ENCODE results near the gene SEMA3C.

SEMA3C gene

GRCh38 chr7:80895056-80895455, 23.8 kb downstream of the SEMA3C start:
- H3K9ac ChIP-seq: no peak overlapping the region
- no peak overlapping the region for H3K4me3 ChIP-seq (ENCODE audit: low read depth, low read length)
- H3K9me3 ChIP-seq (ENCODE audit: control insufficient read depth, low read length): no peaks in the 10 kb centered on the region
- H2AFZ ChIP-seq: no peak overlapping the region
- no peaks in the 10 kb centered on the region for H3K36me3 ChIP-seq (ENCODE audit: control insufficient read depth, insufficient read depth, low read length)
- H3K4me2 ChIP-seq (ENCODE audit: low read length): no peak overlapping the region
- no peaks in the 10 kb centered on the region for H3K4me1 ChIP-seq
- H3K79me2 ChIP-seq: no peaks in the 10 kb centered on the region
- no peak for TF ChIP-seq CTCF (IDR thresholded peaks at IDR 0.05)
- H3K27ac ChIP-seq: no peak overlapping the region
- H3K27me3 ChIP-seq (ENCODE audit: control insufficient read depth, insufficient read depth, low read length): no peaks in the 10 kb centered on the region

- Histone ChIP-seq H3K9ac (no peak overlapping the region), H3K4me2 (ENCODE audit: low read length) (no peak overlapping the region), H3K4me1 (no peaks in the 10 kb centered on the region), H2AFZ (no peak overlapping the region), H3K27me3 (ENCODE audit: control insufficient read depth, insufficient read depth, low read length) (no peaks in the 10 kb centered on the region), H3K4me3 (ENCODE audit: low read depth, low read length) (no peak overlapping the region), H3K27ac (no peak overlapping the region), H3K9me3 (ENCODE audit: control insufficient read depth, low read length) (no peaks in the 10 kb centered on the region), H3K79me2 (no peaks in the 10 kb centered on the region), H3K36me3 (ENCODE audit: control insufficient read depth, insufficient read depth, low read length) (no peaks in the 10 kb centered on the region)
- TF ChIP-seq CTCF (IDR thresholded peaks at IDR 0.05): no peak
Measured at GRCh38 chr7:80891259-80891544, 27.6 kb downstream of the SEMA3C start.

- no peak for TF ChIP-seq CTCF (IDR thresholded peaks at IDR 0.05)
- H2AFZ ChIP-seq: no peak overlapping the region
- no peak overlapping the region for H3K9ac ChIP-seq
- H3K36me3 ChIP-seq (ENCODE audit: control insufficient read depth, insufficient read depth, low read length): no peaks in the 10 kb centered on the region
- no peaks in the 10 kb centered on the region for H3K79me2 ChIP-seq
- no peak overlapping the region for H3K27ac ChIP-seq
- no peak overlapping the region for H3K4me2 ChIP-seq (ENCODE audit: low read length)
- H3K4me1 ChIP-seq: no peaks in the 10 kb centered on the region
- H3K4me3 ChIP-seq (ENCODE audit: low read depth, low read length): no peak overlapping the region
- H3K27me3 ChIP-seq (ENCODE audit: control insufficient read depth, insufficient read depth, low read length): no peaks in the 10 kb centered on the region
- H3K9me3 ChIP-seq (ENCODE audit: control insufficient read depth, low read length): no peaks in the 10 kb centered on the region
Measured at GRCh38 chr7:80890426-80891258, 28.2 kb downstream of the SEMA3C start.

- no peak for TF ChIP-seq CTCF (IDR thresholded peaks at IDR 0.05)
- Histone ChIP-seq H3K4me2 (ENCODE audit: low read length) (no peak overlapping the region), H2AFZ (no peak overlapping the region), H3K9me3 (ENCODE audit: control insufficient read depth, low read length) (no peaks in the 10 kb centered on the region), H3K27ac (no peak overlapping the region), H3K79me2 (no peaks in the 10 kb centered on the region), H3K27me3 (ENCODE audit: control insufficient read depth, insufficient read depth, low read length) (no peaks in the 10 kb centered on the region), H3K4me1 (no peaks in the 10 kb centered on the region), H3K36me3 (ENCODE audit: control insufficient read depth, insufficient read depth, low read length) (no peaks in the 10 kb centered on the region), H3K9ac (no peak overlapping the region), H3K4me3 (ENCODE audit: low read depth, low read length) (no peak overlapping the region)
Measured at GRCh38 chr7:80889525-80889924, 29.3 kb downstream of the SEMA3C start.

- H3K4me1 ChIP-seq: no peaks in the 10 kb centered on the region
- H3K36me3 ChIP-seq (ENCODE audit: control insufficient read depth, insufficient read depth, low read length): no peaks in the 10 kb centered on the region
- no peak overlapping the region for H3K27ac ChIP-seq
- no peak overlapping the region for H3K9ac ChIP-seq
- H3K27me3 ChIP-seq (ENCODE audit: control insufficient read depth, insufficient read depth, low read length): no peaks in the 10 kb centered on the region
- H3K9me3 ChIP-seq (ENCODE audit: control insufficient read depth, low read length): no peaks in the 10 kb centered on the region
- no peak overlapping the region for H3K4me3 ChIP-seq (ENCODE audit: low read depth, low read length)
- H2AFZ ChIP-seq: no peak overlapping the region
- no peak for TF ChIP-seq CTCF (IDR thresholded peaks at IDR 0.05)
- H3K79me2 ChIP-seq: no peaks in the 10 kb centered on the region
- no peak overlapping the region for H3K4me2 ChIP-seq (ENCODE audit: low read length)
Measured at GRCh38 chr7:80885757-80886156, 33.1 kb downstream of the SEMA3C start.

All from parathyroid adenoma (tissue), 2 donors.